H1 (cell line): ENCODE results near the gene MPRIP.

Source experiments
- EZH2 ChIP-seq: fragments of 200-600 bp; sonication (generic); IDR thresholded peaks from 2 replicates; pipeline ENCODE4 v1.7.1; 2012; ENCODE audit warnings: low read depth, mild to moderate bottlenecking, moderate library complexity, low read length, inconsistent platforms; ENCODE audit not compliant: severe bottlenecking
- GABPA ChIP-seq: IDR thresholded peaks from 2 replicates; pipeline ENCODE4 v1.6.1; 2011; ENCODE audit warnings: mild to moderate bottlenecking, low read length, moderate library complexity, borderline replicate concordance; ENCODE audit not compliant: insufficient read depth
- MAFK ChIP-seq: IDR thresholded peaks from 2 replicates; pipeline ENCODE4 v1.6.1; 2012; ENCODE audit warnings: low read depth, mild to moderate bottlenecking, improper control_type of control experiment, low read length
- NANOG ChIP-seq: IDR thresholded peaks from 2 replicates; pipeline ENCODE4 v1.6.1; 2011; ENCODE audit warnings: low read length, low read depth, mild to moderate bottlenecking, inconsistent platforms; ENCODE audit not compliant: insufficient read depth, poor library complexity, severe bottlenecking
- POLR2A ChIP-seq, 2 experiments: IDR thresholded peaks; 1 replicate in 1 of 2; 2 replicates in 1 of 2; pipeline ENCODE4 v1.6.1; 2011; ENCODE audit warnings: low read depth in 2 of 2, low read length in 2 of 2, mild to moderate bottlenecking in 2 of 2; ENCODE audit errors: control extremely low read depth in 1 of 2
- POLR2AphosphoS5 ChIP-seq: IDR thresholded peaks from 2 replicates; pipeline ENCODE4 v1.6.1; 2011; ENCODE audit warnings: low read depth, low read length
- SUZ12 ChIP-seq: fragments of 200-600 bp; sonication (generic); IDR thresholded peaks from 2 replicates; pipeline ENCODE4 v1.6.1; 2012; ENCODE audit warnings: mild to moderate bottlenecking, inconsistent platforms, low read length, moderate library complexity, mixed read lengths
- TAF1 ChIP-seq: IDR thresholded peaks from 2 replicates; pipeline ENCODE4 v1.6.1; 2011; ENCODE audit warnings: mild to moderate bottlenecking, low read depth, low read length
- TCF12 ChIP-seq: IDR thresholded peaks from 2 replicates; pipeline ENCODE4 v1.6.1; 2011; ENCODE audit warnings: low read depth, mild to moderate bottlenecking, low read length
- TF ChIP-seq, protein P1 (sequence below), 3 experiments: IDR thresholded peaks; 1 replicate in 2 of 3; 2 replicates in 1 of 3; pipeline versions ENCODE4 v1.5.1 to v1.6.1; 2011; ENCODE audit warnings: low read length in 3 of 3, mild to moderate bottlenecking in 3 of 3, inconsistent platforms in 2 of 3, low read depth in 1 of 3, moderate library complexity in 1 of 3; ENCODE audit not compliant: insufficient read depth in 1 of 3; ENCODE audit errors: control extremely low read depth in 1 of 3

DNA sequence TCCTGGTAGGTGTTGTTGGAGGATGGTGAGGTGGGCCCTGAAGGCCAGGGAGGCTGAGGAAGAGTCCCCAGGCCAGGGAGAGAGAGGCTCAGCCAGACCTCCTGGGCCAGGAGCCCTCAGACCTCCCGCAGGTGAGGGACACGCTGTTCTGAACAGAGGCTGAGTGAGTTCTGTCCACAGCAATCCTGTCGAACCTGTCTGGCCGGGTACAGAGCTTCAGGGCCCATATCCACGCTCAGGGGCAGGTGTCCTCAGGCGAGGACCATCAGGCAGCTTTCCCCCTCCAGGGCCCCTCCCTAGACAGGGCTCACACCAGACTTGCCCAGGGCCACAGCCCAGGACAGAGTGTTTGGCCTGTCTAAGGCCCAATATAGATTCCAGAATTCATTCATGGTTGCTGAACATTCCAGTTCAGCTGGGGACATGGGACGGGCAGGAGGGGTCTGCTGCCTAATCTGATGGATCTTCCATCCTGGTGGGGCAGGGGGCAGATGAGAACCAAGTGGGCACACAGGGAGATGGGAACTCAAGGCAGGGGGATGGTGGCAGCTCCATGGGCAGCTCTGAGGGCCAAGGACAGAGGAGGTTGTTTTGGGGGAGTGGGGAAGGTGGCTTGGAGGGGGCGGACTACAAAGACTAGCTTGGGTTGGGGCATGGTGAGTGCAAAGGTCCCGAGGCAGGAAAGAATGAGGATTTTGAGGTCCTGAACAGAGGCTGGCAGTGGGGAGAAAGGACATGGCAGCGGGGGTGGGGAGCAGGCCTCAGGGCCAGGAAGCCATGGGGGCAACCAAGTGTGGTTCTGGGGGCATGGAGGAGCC lies 23.4 kb upstream of the MPRIP start:
- TF ChIP-seq TCF12 (no peak), SUZ12 (no peak), EZH2 (no peak), GABPA (no peak), NANOG (no peak), TAF1 (no peak), POLR2AphosphoS5 (no peak), MAFK (no peak), POLR2A (IDR thresholded peaks at IDR 0.05; ENCODE audit: control extremely low read depth in 1 of 2, low read depth in 2 of 2, low read length in 2 of 2) (no peak)
- TF ChIP-seq, protein P1, sequence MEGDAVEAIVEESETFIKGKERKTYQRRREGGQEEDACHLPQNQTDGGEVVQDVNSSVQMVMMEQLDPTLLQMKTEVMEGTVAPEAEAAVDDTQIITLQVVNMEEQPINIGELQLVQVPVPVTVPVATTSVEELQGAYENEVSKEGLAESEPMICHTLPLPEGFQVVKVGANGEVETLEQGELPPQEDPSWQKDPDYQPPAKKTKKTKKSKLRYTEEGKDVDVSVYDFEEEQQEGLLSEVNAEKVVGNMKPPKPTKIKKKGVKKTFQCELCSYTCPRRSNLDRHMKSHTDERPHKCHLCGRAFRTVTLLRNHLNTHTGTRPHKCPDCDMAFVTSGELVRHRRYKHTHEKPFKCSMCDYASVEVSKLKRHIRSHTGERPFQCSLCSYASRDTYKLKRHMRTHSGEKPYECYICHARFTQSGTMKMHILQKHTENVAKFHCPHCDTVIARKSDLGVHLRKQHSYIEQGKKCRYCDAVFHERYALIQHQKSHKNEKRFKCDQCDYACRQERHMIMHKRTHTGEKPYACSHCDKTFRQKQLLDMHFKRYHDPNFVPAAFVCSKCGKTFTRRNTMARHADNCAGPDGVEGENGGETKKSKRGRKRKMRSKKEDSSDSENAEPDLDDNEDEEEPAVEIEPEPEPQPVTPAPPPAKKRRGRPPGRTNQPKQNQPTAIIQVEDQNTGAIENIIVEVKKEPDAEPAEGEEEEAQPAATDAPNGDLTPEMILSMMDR (IDR thresholded peaks at IDR 0.05; ENCODE audit: control extremely low read depth in 1 of 3, insufficient read depth in 1 of 3, low read depth in 1 of 3, low read length in 3 of 3) = no peak
